Trophoblast cell (in vitro differentiated cells and primary cell): Measurements from ENCODE around the gene OR7A17.

ENCODE experiments used
- DNase-seq, 2 donors: peaks; one replicate each; pipeline ENCODE4 v3.0.0-alpha.2; 2016
- H2AFZ ChIP-seq: 2 replicates; pipeline ENCODE4 v1.6.1; 2013; ENCODE audit warnings: low read length, moderate library complexity, mild to moderate bottlenecking; ENCODE audit not compliant: insufficient read depth, poor library complexity
- H2AK5ac ChIP-seq: 2 replicates; pipeline ENCODE4 v1.6.1; 2013; ENCODE audit warnings: mild to moderate bottlenecking, low read length
- H2BK120ac ChIP-seq: 2 replicates; pipeline ENCODE4 v1.6.1; 2013; ENCODE audit warnings: low read length, mild to moderate bottlenecking, moderate library complexity; ENCODE audit not compliant: insufficient read depth, poor library complexity
- H2BK12ac ChIP-seq: 2 replicates; pipeline ENCODE4 v1.6.1; 2013; ENCODE audit warnings: mild to moderate bottlenecking, low read length, moderate library complexity
- H2BK5ac ChIP-seq: 2 replicates; pipeline ENCODE4 v1.6.1; 2013; ENCODE audit warnings: low read length, low read depth, moderate library complexity, mild to moderate bottlenecking; ENCODE audit not compliant: poor library complexity
- H3K14ac ChIP-seq: 2 replicates; pipeline ENCODE4 v1.6.1; 2013; ENCODE audit warnings: mild to moderate bottlenecking, low read length
- H3K18ac ChIP-seq: 2 replicates; pipeline ENCODE4 v1.6.1; 2013; ENCODE audit warnings: mild to moderate bottlenecking, low read length
- H3K23ac ChIP-seq: 2 replicates; pipeline ENCODE4 v1.6.1; 2013; ENCODE audit warnings: low read length
- H3K27ac ChIP-seq: 2 replicates; pipeline ENCODE4 v1.5.1; 2013; ENCODE audit warnings: low read depth, mild to moderate bottlenecking, inconsistent platforms, low read length, moderate library complexity
- H3K27me3 ChIP-seq: 2 replicates; pipeline ENCODE4 v1.6.1; 2013; ENCODE audit warnings: inconsistent platforms, mild to moderate bottlenecking, low read length, moderate library complexity; ENCODE audit not compliant: insufficient read depth
- H3K36me3 ChIP-seq, 2 experiments: 1 replicate in 1 of 2; 2 replicates in 1 of 2; pipeline ENCODE4 v1.6.1; 2013; ENCODE audit warnings: low read length in 2 of 2, mild to moderate bottlenecking in 2 of 2, moderate library complexity in 1 of 2; ENCODE audit not compliant: insufficient read depth in 2 of 2, control insufficient read depth in 1 of 2
- H3K4ac ChIP-seq: 2 replicates; pipeline ENCODE4 v1.6.1; 2013; ENCODE audit warnings: low read depth, mild to moderate bottlenecking, low read length, moderate library complexity
- H3K4me1 ChIP-seq, 2 experiments: 1 replicate in 1 of 2; 2 replicates in 1 of 2; pipeline ENCODE4 v1.6.1; 2013; ENCODE audit warnings: low read length in 2 of 2, mild to moderate bottlenecking in 2 of 2, moderate library complexity in 1 of 2; ENCODE audit not compliant: insufficient read depth in 2 of 2, control insufficient read depth in 1 of 2
- H3K4me2 ChIP-seq: 2 replicates; pipeline ENCODE4 v1.6.1; 2013; ENCODE audit warnings: inconsistent platforms, mild to moderate bottlenecking, low read length, moderate library complexity
- H3K4me3 ChIP-seq: 2 replicates; pipeline ENCODE4 v1.5.1; 2013; ENCODE audit warnings: mild to moderate bottlenecking, low read depth, low read length, inconsistent platforms
- H3K79me1 ChIP-seq: one replicate; pipeline ENCODE4 v1.6.1; 2013; ENCODE audit warnings: low read length
- H3K79me2 ChIP-seq: 2 replicates; pipeline ENCODE4 v1.6.1; 2013; ENCODE audit warnings: low read length, mild to moderate bottlenecking; ENCODE audit not compliant: control insufficient read depth, insufficient read depth, poor library complexity
- H3K9ac ChIP-seq: 2 replicates; pipeline ENCODE4 v1.6.1; 2013; ENCODE audit warnings: mild to moderate bottlenecking, low read length
- H3K9me3 ChIP-seq: 2 replicates; pipeline ENCODE4 v1.6.1; 2013; ENCODE audit warnings: low read depth, mild to moderate bottlenecking, control low read depth, inconsistent platforms, low read length; ENCODE audit not compliant: insufficient read depth
- H4K12ac ChIP-seq: 2 replicates; pipeline ENCODE4 v1.6.1; 2013; ENCODE audit warnings: low read depth, mild to moderate bottlenecking, low read length, moderate library complexity
- H4K8ac ChIP-seq: 2 replicates; pipeline ENCODE4 v1.6.1; 2013; ENCODE audit warnings: low read depth, mild to moderate bottlenecking, low read length, moderate library complexity
- H4K91ac ChIP-seq: one replicate; pipeline ENCODE4 v1.6.1; 2013; ENCODE audit warnings: low read depth, mild to moderate bottlenecking, low read length, moderate library complexity
- WGBS: extraction: QIAGEN DNeasy Blood & Tissue Kit; methylation state at CpG from one replicate; pipeline ENCODE4 v1.1.7; 2013; ENCODE audit warnings: missing lambda C conversion rate; ENCODE audit not compliant: insufficient read length, insufficient coverage; ENCODE audit errors: extremely low coverage; 5-methylcytosine and 5-hydroxymethylcytosine counted together

Gene OR7A17

DNA sequence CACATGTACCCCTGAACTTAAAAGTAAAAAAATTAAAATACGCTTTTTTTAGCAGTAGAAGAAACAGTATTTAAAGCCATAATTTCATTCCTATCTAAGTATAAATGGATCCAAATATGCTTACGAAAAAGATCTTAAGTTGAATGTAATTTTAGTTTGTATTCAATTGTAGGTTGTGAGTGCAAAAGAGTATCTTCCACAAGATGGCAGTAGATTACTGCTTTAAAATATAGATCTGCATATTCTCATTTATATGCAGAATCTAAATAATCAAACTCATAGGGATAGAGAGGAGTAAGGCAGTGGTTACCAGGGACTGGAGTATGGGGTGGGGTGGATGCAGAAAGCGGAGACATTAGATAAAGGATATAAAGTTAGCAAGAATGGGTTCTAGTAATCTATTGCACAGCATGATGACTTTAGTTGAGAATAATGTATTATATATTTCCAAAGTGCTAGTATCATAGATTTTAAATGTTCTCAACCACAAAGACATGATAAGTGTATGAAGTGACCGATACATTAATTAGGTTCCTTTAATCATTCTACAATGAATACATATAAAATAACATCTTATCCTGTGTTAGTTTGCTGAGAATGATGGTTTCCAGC is 14.2 kb downstream of the OR7A17 start:
- peak in 1 of 2 donors; percentile 78 for DNase-seq
- Histone ChIP-seq H2AK5ac (no peak overlapping the region), H3K27ac (no peak overlapping the region), H2BK120ac (no peak overlapping the region), H3K79me1 (no peaks in the 10 kb centered on the region), H3K4me3 (no peak overlapping the region), H2BK5ac (no peak overlapping the region), H3K79me2 (no peaks in the 10 kb centered on the region), H2BK12ac (no peak overlapping the region), H3K4ac (no peak overlapping the region), H3K27me3 (no peaks in the 10 kb centered on the region), H3K14ac (no peak overlapping the region), H3K9ac (no peak overlapping the region), H3K4me2 (no peak overlapping the region), H3K9me3 (peaks cover 9% of the 10 kb centered on the region), H4K91ac (no peak overlapping the region), H3K4me1 (no peaks in the 10 kb centered on the region), H4K12ac (no peak overlapping the region), H3K18ac (no peak overlapping the region), H4K8ac (no peak overlapping the region), H2AFZ (no peak overlapping the region), H3K36me3 (no peaks in the 10 kb centered on the region), H3K23ac (no peak overlapping the region)
- no CpG with 5 or more reads among the region's 4 CpGs for WGBS

DNA sequence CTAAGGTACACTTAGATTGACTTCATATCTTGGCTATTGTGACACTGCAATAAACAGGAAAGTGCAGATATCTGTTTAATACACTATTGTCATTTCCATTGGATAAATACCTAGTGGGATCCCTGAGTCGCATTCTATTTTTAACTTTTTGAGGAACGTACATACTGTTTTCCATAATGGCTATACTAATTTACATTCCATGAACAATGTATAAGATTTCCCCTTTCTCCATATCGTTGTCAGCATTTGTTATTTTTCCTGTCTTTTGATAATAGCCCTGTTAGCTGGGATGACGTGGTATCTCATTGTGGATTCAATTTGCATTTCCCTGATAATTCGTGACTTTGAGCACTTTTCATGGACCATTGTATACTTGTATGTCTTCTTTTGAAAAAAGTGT is 17.4 kb downstream of the OR7A17 start:
- Histone ChIP-seq H3K79me2 (no peaks in the 10 kb centered on the region), H2AFZ (no peak overlapping the region), H3K4me3 (no peak overlapping the region), H3K14ac (no peak overlapping the region), H3K9me3 (peaks cover 17% of the 10 kb centered on the region), H3K27ac (no peak overlapping the region), H3K4me1 (no peaks in the 10 kb centered on the region), H4K8ac (no peak overlapping the region), H2BK12ac (no peak overlapping the region), H2BK5ac (no peak overlapping the region), H3K9ac (no peak overlapping the region), H3K4ac (no peak overlapping the region), H4K12ac (no peak overlapping the region), H3K79me1 (no peaks in the 10 kb centered on the region), H3K4me2 (no peak overlapping the region), H3K27me3 (no peaks in the 10 kb centered on the region), H4K91ac (no peak overlapping the region), H3K36me3 (no peaks in the 10 kb centered on the region), H2BK120ac (no peak overlapping the region), H3K18ac (no peak overlapping the region), H3K23ac (no peak overlapping the region), H2AK5ac (no peak overlapping the region)
- no CpG with 5 or more reads among the region's 5 CpGs for WGBS
- DNase-seq: no peak

DNA sequence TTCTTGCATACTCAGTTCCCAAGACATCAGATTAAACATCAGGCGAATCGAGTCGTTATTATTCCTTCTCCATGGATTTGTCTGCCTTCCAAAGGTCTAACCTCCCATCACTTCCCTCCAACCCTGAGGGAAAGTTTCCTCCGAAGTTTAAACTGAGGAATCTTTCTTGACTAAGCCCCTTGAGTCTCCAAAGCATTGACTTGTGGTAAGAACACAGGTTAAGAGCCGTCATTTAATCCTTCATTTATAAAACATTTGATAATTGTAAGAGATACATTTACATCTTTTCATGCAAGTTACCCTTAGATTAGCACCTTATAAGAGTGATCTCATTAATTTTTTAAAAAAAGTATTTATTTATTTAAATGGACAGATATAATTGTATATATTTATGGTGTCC is 37.1 kb downstream of the OR7A17 start, which contains the start of gene OR7A10:
Gene OR7A10, minus strand, starts transcription at position 101 of the 400 bp plus-strand sequence. CDS start 7,045 bp downstream, outside the sequence.
- H3K14ac ChIP-seq: no peak within 1 kb of the TSS
- no peak within 1 kb of the TSS for H2BK120ac ChIP-seq
- no CpG with 5 or more reads among the region's 5 CpGs for WGBS
- no peaks in the 10 kb centered on the region for H3K27me3 ChIP-seq
- H3K4me1 ChIP-seq: no peaks in the 10 kb centered on the region
- H2AFZ ChIP-seq: no peak within 1 kb of the TSS
- H2BK5ac ChIP-seq: no peak within 1 kb of the TSS
- H3K79me2 ChIP-seq: no peaks in the 10 kb centered on the region
- no peak within 1 kb of the TSS for H3K23ac ChIP-seq
- no peak within 1 kb of the TSS for H3K18ac ChIP-seq
- no peak within 1 kb of the TSS for H4K8ac ChIP-seq
- DNase-seq: no peak
- H4K12ac ChIP-seq: no peak within 1 kb of the TSS
- peaks cover 10% of the 10 kb centered on the region for H3K9me3 ChIP-seq
- no peaks in the 10 kb centered on the region for H3K36me3 ChIP-seq
- H3K4ac ChIP-seq: no peak within 1 kb of the TSS
- no peak within 1 kb of the TSS for H4K91ac ChIP-seq
- H3K79me1 ChIP-seq: no peaks in the 10 kb centered on the region
- no peak within 1 kb of the TSS for H3K4me2 ChIP-seq
- no peak within 1 kb of the TSS for H2AK5ac ChIP-seq
- H3K4me3 ChIP-seq: no peak within 1 kb of the TSS
- H2BK12ac ChIP-seq: no peak within 1 kb of the TSS
- H3K27ac ChIP-seq: no peak within 1 kb of the TSS
- no peak within 1 kb of the TSS for H3K9ac ChIP-seq

DNA sequence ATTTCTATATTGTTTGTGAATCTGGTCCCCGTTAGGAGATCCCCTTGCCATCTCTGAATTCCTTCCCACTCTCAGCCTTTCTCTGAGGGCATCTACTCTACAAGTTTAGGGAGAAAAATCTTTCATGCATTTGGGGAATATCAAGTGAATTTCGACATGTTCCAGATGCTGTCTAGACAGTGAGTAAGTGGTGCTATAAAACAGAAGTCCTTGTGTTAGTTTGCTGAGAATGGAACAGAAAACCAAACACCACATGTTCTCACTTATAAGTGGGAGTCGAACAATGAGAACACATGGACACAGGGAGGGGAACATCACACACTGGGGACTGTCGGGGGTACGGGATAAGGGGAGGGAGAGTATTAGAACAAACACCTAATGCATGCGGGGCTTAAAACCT is 42.4 kb downstream of the OR7A17 start:
- no peak overlapping the region for H3K23ac ChIP-seq
- H3K79me2 ChIP-seq: no peaks in the 10 kb centered on the region
- no peak overlapping the region for H3K4ac ChIP-seq
- H3K4me3 ChIP-seq: no peak overlapping the region
- no peak overlapping the region for H2BK5ac ChIP-seq
- H3K27ac ChIP-seq: peak overlapping the region; percentile 27
- no peaks in the 10 kb centered on the region for H3K27me3 ChIP-seq
- H3K18ac ChIP-seq: no peak overlapping the region
- H4K12ac ChIP-seq: no peak overlapping the region
- H2AK5ac ChIP-seq: no peak overlapping the region
- no peak for DNase-seq
- no peak overlapping the region for H4K8ac ChIP-seq
- no peaks in the 10 kb centered on the region for H3K36me3 ChIP-seq
- no peak overlapping the region for H2BK12ac ChIP-seq
- no peaks in the 10 kb centered on the region for H3K4me1 ChIP-seq
- no peak overlapping the region for H2BK120ac ChIP-seq
- H3K9me3 ChIP-seq: peaks cover 9% of the 10 kb centered on the region
- no peak overlapping the region for H3K4me2 ChIP-seq
- no peak overlapping the region for H4K91ac ChIP-seq
- WGBS: no CpG with 5 or more reads among the region's 6 CpGs
- no peak overlapping the region for H3K9ac ChIP-seq
- no peak overlapping the region for H3K14ac ChIP-seq
- no peaks in the 10 kb centered on the region for H3K79me1 ChIP-seq
- H2AFZ ChIP-seq: no peak overlapping the region
